Endothelial cell of umbilical vein (primary cell): Measurements from ENCODE around the gene RCAN1. TPM values are rescaled to one million over a fixed set of nuclear protein-coding genes. Genes with fewer than 3 reads are reported as not detected.

Experiments
- BruUV-seq: library from RNA; stranded (reverse); fragments of 400-500 nt; replicated peaks from 2 replicates; lab custom pipeline; 2021; lab: Mats Ljungman, UMichigan
- CTCF ChIA-PET: fragments of 300-600, 350-600 bp; sonication (Branson Sonifier 250); formaldehyde crosslinking; loops from one replicate; lab custom pipeline; 2021; ENCODE audit warnings: antibody characterized with exemption, inconsistent platforms; lab: Charles Lee
- POLR2A ChIA-PET: fragments of 300-600, 350-600 bp; sonication (Branson Sonifier 250); formaldehyde crosslinking; loops from one replicate; lab custom pipeline; 2021; ENCODE audit warnings: antibody characterized with exemption, inconsistent platforms; lab: Charles Lee
- DNase-seq: peaks from one replicate; pipeline ENCODE4 v3.0.0-alpha.2; 2011; ENCODE audit warnings: low read depth, low spot score
- FAIRE-seq: peaks from 2 replicates; lab custom pipeline; 2011; peaks lifted over from hg19 to GRCh38; lab: Jason Lieb, UNC
- H2AFZ ChIP-seq: 2 replicates; pipeline ENCODE4 v1.6.0; 2012; ENCODE audit warnings: low read depth, low read length, control low read depth, inconsistent platforms
- H3K27ac ChIP-seq: 2 replicates; pipeline ENCODE4 v1.5.1; 2011; ENCODE audit warnings: low read depth, mild to moderate bottlenecking, control low read depth, low read length, moderate library complexity; ENCODE audit not compliant: insufficient read depth
- H3K27me3 ChIP-seq, 2 experiments: 2 replicates each; pipeline versions ENCODE4 v1.6.0 to v1.6.1; 2011; ENCODE audit warnings: low read length in 2 of 2, mixed read lengths in 1 of 2; ENCODE audit not compliant: control insufficient read depth in 2 of 2, insufficient read depth in 2 of 2
- H3K36me3 ChIP-seq, 2 experiments: 2 replicates in 1 of 2; 3 replicates in 1 of 2; pipeline ENCODE4 v1.5.1; 2011; ENCODE audit warnings: low read length in 2 of 2, mild to moderate bottlenecking in 1 of 2, moderate library complexity in 1 of 2; ENCODE audit not compliant: control insufficient read depth in 2 of 2, insufficient read depth in 2 of 2; ENCODE audit errors: extremely low read depth in 1 of 2
- H3K4me1 ChIP-seq: 3 replicates; pipeline ENCODE4 v1.5.1; 2011; ENCODE audit warnings: mild to moderate bottlenecking, low read length; ENCODE audit not compliant: control insufficient read depth, insufficient read depth; ENCODE audit errors: extremely low read depth
- H3K4me2 ChIP-seq: 2 replicates; pipeline ENCODE4 v1.6.1; 2011; ENCODE audit warnings: low read length, control low read depth, mixed read lengths; ENCODE audit not compliant: insufficient read depth
- H3K4me3 ChIP-seq, 3 experiments: fragments of 200-600 bp in 1 of 3; sonication (generic), shearing (Covaris generic) in 1 of 3; replicated peaks in 1 of 3; 2 replicates each; pipeline ENCODE4 v1.5.1; 2011 to 2016; ENCODE audit warnings: control low read depth in 3 of 3, low read length in 3 of 3, mild to moderate bottlenecking in 2 of 3, inconsistent platforms in 1 of 3, low read depth in 1 of 3, moderate library complexity in 1 of 3; ENCODE audit not compliant: insufficient read depth in 1 of 3
- H3K79me2 ChIP-seq: 2 replicates; pipeline ENCODE4 v1.6.0; 2012; ENCODE audit warnings: low read length, inconsistent platforms; ENCODE audit not compliant: control insufficient read depth, insufficient read depth
- H3K9ac ChIP-seq: replicated peaks from 2 replicates; pipeline ENCODE3; 2011; ENCODE audit warnings: low read length, control low read depth; ENCODE audit not compliant: insufficient read depth; ENCODE audit errors: extremely low read depth
- H3K9me1 ChIP-seq: replicated peaks from 3 replicates; pipeline ENCODE4 v1.6.0; 2011; ENCODE audit warnings: mild to moderate bottlenecking, low read length; ENCODE audit not compliant: control insufficient read depth, insufficient read depth; ENCODE audit errors: extremely low read depth
- H3K9me3 ChIP-seq: replicated peaks from 2 replicates; pipeline ENCODE4 v1.5.1; 2012; ENCODE audit warnings: low read length, inconsistent platforms; ENCODE audit not compliant: control insufficient read depth, insufficient read depth
- H4K20me1 ChIP-seq: replicated peaks from 2 replicates; pipeline ENCODE3; 2011; ENCODE audit warnings: mild to moderate bottlenecking, low read length; ENCODE audit not compliant: control insufficient read depth, insufficient read depth; ENCODE audit errors: extremely low read depth
- EZH2 ChIP-seq: IDR thresholded peaks from 2 replicates; pipeline ENCODE4 v1.6.1; 2012; ENCODE audit warnings: borderline replicate concordance, low read depth, mild to moderate bottlenecking, moderate library complexity, low read length, inconsistent platforms; ENCODE audit not compliant: severe bottlenecking
- FOS ChIP-seq: IDR thresholded peaks from 2 replicates; pipeline ENCODE4 v1.6.1; 2011; ENCODE audit warnings: mild to moderate bottlenecking, low read length, moderate library complexity, borderline replicate concordance; ENCODE audit not compliant: insufficient read depth
- GATA2 ChIP-seq: IDR thresholded peaks from 2 replicates; pipeline ENCODE4 v1.7.0; 2011; ENCODE audit warnings: low read depth, mild to moderate bottlenecking, moderate library complexity, mixed read lengths, low read length; ENCODE audit not compliant: insufficient read length, insufficient read depth
- JUN ChIP-seq: IDR thresholded peaks from 2 replicates; pipeline ENCODE4 v1.6.1; 2011; ENCODE audit warnings: borderline replicate concordance, low read depth; ENCODE audit not compliant: insufficient read length, insufficient read depth
- MYC ChIP-seq: IDR thresholded peaks from one replicate; pipeline ENCODE4 v1.6.1; 2011; ENCODE audit warnings: mild to moderate bottlenecking, low read depth, low read length
- POLR2A ChIP-seq: IDR thresholded peaks from 2 replicates; pipeline ENCODE4 v1.6.1; 2012; ENCODE audit warnings: low read depth, mild to moderate bottlenecking, control low read depth, low read length
- POLR2AphosphoS5 ChIP-seq: IDR thresholded peaks from 2 replicates; pipeline ENCODE4 v1.6.1; 2012; ENCODE audit warnings: low read depth, mild to moderate bottlenecking, control low read depth, low read length, moderate library complexity; ENCODE audit not compliant: insufficient read depth
- dilution Hi-C: fragments of 300-500 bp; cut with MboI; formaldehyde crosslinking; loops from one replicate; pipeline ENCODE4 v1.15.0; 2019; ENCODE audit warnings: low sequenced_read_pairs; ENCODE audit not compliant: extremely low pct_ligation_motif_present
- intact Hi-C: fragments of 100-400 bp; cut with micrococcal nuclease; formaldehyde crosslinking; loops from one replicate; pipeline ENCODE4 v1.10.0; 2022
- polyA plus RNA-seq, 4 experiments: library from polyadenylated mRNA; depleted of rRNA in 3 of 4; stranded (reverse) in 3 of 4; unstranded in 1 of 4; fragments of >200 nt; gene quantifications; 2 replicates each; pipeline versions ENCODE4 v1.2.1 to v1.2.3, GENCODE V29; 2011 to 2012; ENCODE audit warnings: missing spikeins in 1 of 4
- total RNA-seq: library from RNA; stranded (reverse); gene quantifications from 2 replicates; pipeline ENCODE4 v1.2.3, GENCODE V29; 2021
- TF ChIP-seq, protein P1 (sequence below), 2 donors: IDR thresholded peaks; 1 replicate in 1 of 2; 2 replicates in 1 of 2; pipeline ENCODE4 v1.5.1; 2011; ENCODE audit warnings: low read length in 2 of 2, mild to moderate bottlenecking in 2 of 2, moderate library complexity in 2 of 2, control low read depth in 1 of 2, inconsistent platforms in 1 of 2, low read depth in 1 of 2; ENCODE audit not compliant: insufficient read depth in 1 of 2; ENCODE audit errors: extremely low read depth in 1 of 2
- TF ChIP-seq, protein P2 (sequence below): IDR thresholded peaks from 2 replicates; pipeline ENCODE4 v1.6.1; 2011; ENCODE audit not compliant: insufficient read depth, insufficient read length

Gene RCAN1
- total and polyA plus RNA-seq, 2 donors (not counting 3 experiments of a cell fraction or from before 2014, with no cell fraction given), result 9.7 to 16.5 TPM

DNA sequence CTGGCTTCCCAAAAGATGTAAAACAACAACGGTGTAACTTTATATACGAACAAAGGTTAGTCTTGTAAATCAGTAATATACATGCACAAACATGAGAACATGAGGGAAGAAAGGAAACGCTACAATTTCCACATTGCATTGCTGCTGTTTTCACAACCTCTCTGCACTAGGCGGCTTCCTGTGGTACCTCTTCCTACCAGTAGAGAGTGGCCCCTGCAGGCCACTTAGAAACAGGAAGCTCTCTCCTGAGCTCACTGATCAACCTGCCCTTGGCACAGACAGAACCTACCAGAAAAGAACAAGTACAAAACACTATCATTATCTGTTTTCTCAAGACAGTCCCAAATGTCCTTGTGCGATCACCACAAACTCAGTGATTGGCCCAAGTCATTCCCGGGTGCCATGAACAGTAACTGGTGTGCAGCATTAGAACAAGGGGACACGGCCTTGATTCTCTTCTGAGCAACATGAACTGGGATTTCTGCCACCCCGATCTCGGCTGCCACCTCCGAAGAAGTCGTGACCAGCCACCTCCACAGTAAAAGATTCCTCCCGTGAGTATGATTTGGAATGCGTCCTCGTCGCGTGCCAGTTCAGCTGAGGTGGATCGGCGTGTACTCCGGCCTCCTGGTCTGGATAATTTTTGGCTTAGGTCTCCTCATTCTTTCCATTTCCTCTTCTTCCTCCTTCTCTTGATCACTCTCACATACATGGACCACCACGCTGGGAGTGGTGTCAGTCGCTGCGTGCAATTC lies 97.2 kb downstream of the RCAN1 start:
- Histone ChIP-seq H3K4me1 (no peaks in the 10 kb centered on the region), H3K79me2 (no peaks in the 10 kb centered on the region), H3K27ac (no peak overlapping the region), H3K9ac (no peak overlapping the region), H3K9me1 (no peaks in the 10 kb centered on the region), H3K4me2 (no peak overlapping the region), H2AFZ (no peak overlapping the region), H3K9me3 (no peaks in the 10 kb centered on the region), H3K27me3 (no peaks in the 10 kb centered on the region), H3K36me3 (peaks cover 5 to 20% of the 10 kb centered on the region in 2 experiments), H4K20me1 (no peaks in the 10 kb centered on the region), H3K4me3 (no peak overlapping the region)
- ChIA-PET CTCF (interaction anchor here (1.0 to 5.0 kb wide), 7 partner anchors 9 to 114 kb away, joined by 3 to 31 read pairs (median 10); no protein-coding TSS in a partner anchor), POLR2A (interaction anchor here (2.0 kb wide), 1 partner anchor 9 kb away, joined by 7 read pairs; no protein-coding TSS in a partner anchor)
- dilution Hi-C loops, result no loop called here
- FAIRE-seq (peak; percentile 69), DNase-seq (peak; percentile 22)
- no TSS peak for BruUV-seq
- intact Hi-C loops, result no loop called here
- TF ChIP-seq, protein P1, sequence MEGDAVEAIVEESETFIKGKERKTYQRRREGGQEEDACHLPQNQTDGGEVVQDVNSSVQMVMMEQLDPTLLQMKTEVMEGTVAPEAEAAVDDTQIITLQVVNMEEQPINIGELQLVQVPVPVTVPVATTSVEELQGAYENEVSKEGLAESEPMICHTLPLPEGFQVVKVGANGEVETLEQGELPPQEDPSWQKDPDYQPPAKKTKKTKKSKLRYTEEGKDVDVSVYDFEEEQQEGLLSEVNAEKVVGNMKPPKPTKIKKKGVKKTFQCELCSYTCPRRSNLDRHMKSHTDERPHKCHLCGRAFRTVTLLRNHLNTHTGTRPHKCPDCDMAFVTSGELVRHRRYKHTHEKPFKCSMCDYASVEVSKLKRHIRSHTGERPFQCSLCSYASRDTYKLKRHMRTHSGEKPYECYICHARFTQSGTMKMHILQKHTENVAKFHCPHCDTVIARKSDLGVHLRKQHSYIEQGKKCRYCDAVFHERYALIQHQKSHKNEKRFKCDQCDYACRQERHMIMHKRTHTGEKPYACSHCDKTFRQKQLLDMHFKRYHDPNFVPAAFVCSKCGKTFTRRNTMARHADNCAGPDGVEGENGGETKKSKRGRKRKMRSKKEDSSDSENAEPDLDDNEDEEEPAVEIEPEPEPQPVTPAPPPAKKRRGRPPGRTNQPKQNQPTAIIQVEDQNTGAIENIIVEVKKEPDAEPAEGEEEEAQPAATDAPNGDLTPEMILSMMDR (IDR thresholded peaks at IDR 0.05; ENCODE audit: extremely low read depth in 1 of 2, insufficient read depth in 1 of 2, low read depth in 1 of 2, low read length in 2 of 2), result peak; percentile 14
- no peak for TF ChIP-seq JUN

GRCh38 chr21:34517039-34517438 lies 97.9 kb downstream of the RCAN1 start:
- Histone ChIP-seq H3K9me3 (no peaks in the 10 kb centered on the region), H3K4me2 (no peak overlapping the region), H3K9ac (no peak overlapping the region), H3K36me3 (peaks cover 5 to 20% of the 10 kb centered on the region in 2 experiments), H3K9me1 (no peaks in the 10 kb centered on the region), H3K27ac (no peak overlapping the region), H3K79me2 (no peaks in the 10 kb centered on the region), H3K4me1 (no peaks in the 10 kb centered on the region), H3K4me3 (no peak overlapping the region), H3K27me3 (no peaks in the 10 kb centered on the region), H2AFZ (no peak overlapping the region), H4K20me1 (no peaks in the 10 kb centered on the region)
- TF ChIP-seq JUN, result no peak
- TF ChIP-seq, protein P1 (IDR thresholded peaks at IDR 0.05; ENCODE audit: extremely low read depth in 1 of 2, insufficient read depth in 1 of 2, low read depth in 1 of 2, low read length in 2 of 2), result no peak
- no peak for TF ChIP-seq FOS
- TF ChIP-seq EZH2, result no peak
- no peak for TF ChIP-seq GATA2
- TF ChIP-seq MYC, result no peak
- TF ChIP-seq POLR2A, result no peak
- TF ChIP-seq, protein P2, sequence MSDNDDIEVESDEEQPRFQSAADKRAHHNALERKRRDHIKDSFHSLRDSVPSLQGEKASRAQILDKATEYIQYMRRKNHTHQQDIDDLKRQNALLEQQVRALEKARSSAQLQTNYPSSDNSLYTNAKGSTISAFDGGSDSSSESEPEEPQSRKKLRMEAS, result no peak
- no peak for TF ChIP-seq POLR2AphosphoS5
- FAIRE-seq (no peak), DNase-seq (no peak)
- no TSS peak for BruUV-seq
- POLR2A ChIA-PET, result interaction anchor here (2.0 kb wide), 1 partner anchor 9 kb away, joined by 7 read pairs; no protein-coding TSS in a partner anchor
- CTCF ChIA-PET, result interaction anchor here (1.0 to 5.0 kb wide), 8 partner anchors 9 to 115 kb away, joined by 3 to 31 read pairs (median 6); no protein-coding TSS in a partner anchor
- intact Hi-C loops (no loop called here), dilution Hi-C loops (no loop called here)
